Neutrophil (primary cell): ENCODE measurements around the gene NPIPB6.

Experiments used
- H3K27ac ChIP-seq: fragments of 200-600 bp; sonication (generic); 2 replicates; pipeline ENCODE4 v1.5.1; 2016; ENCODE audit warnings: mild to moderate bottlenecking, moderate library complexity
- H3K27me3 ChIP-seq: fragments of 200-600 bp; sonication (generic); 2 replicates; pipeline ENCODE4 v1.6.0; 2016; ENCODE audit warnings: mild to moderate bottlenecking
- H3K36me3 ChIP-seq: fragments of 200-600 bp; sonication (generic); 2 replicates; pipeline ENCODE4 v1.5.1; 2017
- H3K4me1 ChIP-seq, 2 experiments: fragments of 200-600 bp in 1 of 2; sonication (generic) in 1 of 2; 1 replicate in 1 of 2; 2 replicates in 1 of 2; pipeline versions ENCODE4 v1.5.1 to v1.6.1; 2013 to 2016; ENCODE audit warnings: low read depth in 1 of 2, low read length in 1 of 2, mild to moderate bottlenecking in 1 of 2, moderate library complexity in 1 of 2; ENCODE audit not compliant: control insufficient read depth in 1 of 2, insufficient read depth in 1 of 2
- H3K4me3 ChIP-seq, 2 experiments: fragments of 200-600 bp in 1 of 2; sonication (generic) in 1 of 2; 1 replicate in 1 of 2; 2 replicates in 1 of 2; pipeline ENCODE4 v1.5.1; 2013 to 2016; ENCODE audit warnings: low read depth in 1 of 2, low read length in 1 of 2, mild to moderate bottlenecking in 1 of 2, moderate library complexity in 1 of 2
- H3K9me3 ChIP-seq: fragments of 200-600 bp; sonication (generic); 2 replicates; pipeline ENCODE4 v1.5.1; 2016
- TF ChIP-seq, protein P1 (sequence below): fragments of 200-600 bp; sonication (generic); IDR thresholded peaks from 2 replicates; pipeline ENCODE4 v1.5.1; 2016; ENCODE audit warnings: antibody characterized with exemption

Gene NPIPB6

DNA sequence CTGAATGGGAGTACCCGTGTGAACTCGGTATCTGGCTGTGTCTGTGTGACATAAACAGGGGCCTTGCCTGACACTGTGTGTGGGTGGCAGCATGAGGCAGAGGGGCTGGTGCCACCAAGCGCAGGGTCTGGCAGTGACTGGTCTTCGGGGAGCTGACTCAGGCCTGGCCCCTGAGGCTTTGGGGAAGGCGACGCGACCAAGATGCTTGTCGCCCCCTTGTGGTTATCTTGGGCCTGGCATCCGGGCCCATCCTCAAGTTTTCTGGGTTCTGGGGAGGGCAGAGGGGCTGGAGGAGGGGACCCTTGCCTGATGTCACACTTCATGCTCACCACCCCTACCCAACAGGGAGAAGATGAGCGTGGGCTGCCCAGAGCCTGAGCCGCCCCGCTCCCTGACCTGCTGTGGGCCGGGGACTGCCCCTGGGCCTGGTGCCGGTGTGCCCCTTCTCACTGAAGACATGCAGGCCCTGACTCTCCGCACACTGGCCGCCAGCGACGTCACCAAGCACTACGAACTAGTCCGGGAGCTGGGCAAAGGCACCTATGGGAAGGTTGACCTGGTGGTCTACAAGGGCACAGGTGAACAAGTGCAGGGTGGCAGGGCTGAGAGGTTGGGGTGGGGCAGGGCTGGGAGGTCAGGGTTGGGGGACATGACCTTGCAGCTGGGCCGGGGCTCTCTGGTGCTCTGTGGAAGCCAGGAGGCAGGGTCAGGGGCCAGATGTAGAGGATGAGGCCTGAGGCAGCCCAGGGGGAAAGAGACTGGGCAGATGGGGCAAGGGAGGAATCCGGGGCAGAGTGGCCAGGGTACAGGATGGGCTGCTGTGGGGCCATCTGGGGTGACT is 46.0 kb downstream of the NPIPB6 start:
- no peak overlapping the region for H3K27ac ChIP-seq

DNA sequence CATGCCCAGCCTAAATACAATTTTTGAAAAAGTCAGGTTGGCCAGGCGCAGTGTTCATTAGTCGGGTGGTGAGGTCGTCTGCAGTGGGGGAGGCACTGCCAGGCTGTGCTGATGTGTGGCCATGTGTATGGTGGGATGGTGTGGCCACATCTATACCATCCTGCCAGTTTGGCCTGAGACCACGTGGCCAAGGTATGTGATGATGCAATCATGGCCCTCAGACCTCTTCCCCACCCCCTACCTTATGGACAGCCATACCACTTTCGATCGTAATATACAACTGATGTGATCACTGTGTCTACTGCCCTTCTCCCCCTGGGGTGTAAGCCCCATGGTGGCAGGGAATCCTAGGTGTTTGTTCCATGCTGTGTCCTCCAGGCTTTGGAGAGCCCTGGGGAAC is 47.3 kb downstream of the NPIPB6 start:
- no peaks in the 10 kb centered on the region for H3K36me3 ChIP-seq
- H3K4me3 ChIP-seq: no peak overlapping the region
- H3K4me1 ChIP-seq: no peaks in the 10 kb centered on the region
- TF ChIP-seq, protein P1, sequence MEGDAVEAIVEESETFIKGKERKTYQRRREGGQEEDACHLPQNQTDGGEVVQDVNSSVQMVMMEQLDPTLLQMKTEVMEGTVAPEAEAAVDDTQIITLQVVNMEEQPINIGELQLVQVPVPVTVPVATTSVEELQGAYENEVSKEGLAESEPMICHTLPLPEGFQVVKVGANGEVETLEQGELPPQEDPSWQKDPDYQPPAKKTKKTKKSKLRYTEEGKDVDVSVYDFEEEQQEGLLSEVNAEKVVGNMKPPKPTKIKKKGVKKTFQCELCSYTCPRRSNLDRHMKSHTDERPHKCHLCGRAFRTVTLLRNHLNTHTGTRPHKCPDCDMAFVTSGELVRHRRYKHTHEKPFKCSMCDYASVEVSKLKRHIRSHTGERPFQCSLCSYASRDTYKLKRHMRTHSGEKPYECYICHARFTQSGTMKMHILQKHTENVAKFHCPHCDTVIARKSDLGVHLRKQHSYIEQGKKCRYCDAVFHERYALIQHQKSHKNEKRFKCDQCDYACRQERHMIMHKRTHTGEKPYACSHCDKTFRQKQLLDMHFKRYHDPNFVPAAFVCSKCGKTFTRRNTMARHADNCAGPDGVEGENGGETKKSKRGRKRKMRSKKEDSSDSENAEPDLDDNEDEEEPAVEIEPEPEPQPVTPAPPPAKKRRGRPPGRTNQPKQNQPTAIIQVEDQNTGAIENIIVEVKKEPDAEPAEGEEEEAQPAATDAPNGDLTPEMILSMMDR: no peak
- no peak overlapping the region for H3K27ac ChIP-seq
- H3K27me3 ChIP-seq: no peaks in the 10 kb centered on the region
- H3K9me3 ChIP-seq: no peaks in the 10 kb centered on the region

More for the DNA sequence above, 46.0 kb downstream of the NPIPB6 start:
- H3K4me3 ChIP-seq: no peak overlapping the region
- H3K36me3 ChIP-seq: no peaks in the 10 kb centered on the region
- no peaks in the 10 kb centered on the region for H3K4me1 ChIP-seq
- TF ChIP-seq, protein P1: peak; percentile 68
- no peaks in the 10 kb centered on the region for H3K9me3 ChIP-seq
- no peaks in the 10 kb centered on the region for H3K27me3 ChIP-seq

DNA sequence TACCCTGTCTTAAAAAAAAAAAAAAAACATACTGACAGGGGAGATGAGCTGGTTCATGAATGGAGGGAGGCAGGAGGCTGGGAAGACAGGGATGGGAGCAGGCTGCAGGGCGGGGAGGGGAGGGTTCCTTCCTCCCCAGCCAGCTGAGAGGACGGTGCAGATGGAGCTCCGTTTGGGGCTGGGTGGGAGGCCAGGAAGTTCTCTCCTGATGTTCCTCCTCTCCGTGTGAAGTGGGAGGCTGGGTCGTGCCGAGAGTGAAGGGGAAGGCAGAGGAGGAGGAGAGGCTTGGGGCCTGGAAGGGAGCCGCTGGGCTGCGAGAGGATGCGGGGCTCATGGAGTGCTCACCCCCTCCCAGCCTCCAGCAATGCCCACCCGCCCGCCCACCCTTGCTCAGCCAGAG is 49.7 kb downstream of the NPIPB6 start:
- no peak overlapping the region for H3K4me3 ChIP-seq
- H3K27ac ChIP-seq: no peak overlapping the region
- TF ChIP-seq, protein P1: no peak
- no peaks in the 10 kb centered on the region for H3K36me3 ChIP-seq
- H3K4me1 ChIP-seq: no peaks in the 10 kb centered on the region
- H3K27me3 ChIP-seq: no peaks in the 10 kb centered on the region
- H3K9me3 ChIP-seq: no peaks in the 10 kb centered on the region

DNA sequence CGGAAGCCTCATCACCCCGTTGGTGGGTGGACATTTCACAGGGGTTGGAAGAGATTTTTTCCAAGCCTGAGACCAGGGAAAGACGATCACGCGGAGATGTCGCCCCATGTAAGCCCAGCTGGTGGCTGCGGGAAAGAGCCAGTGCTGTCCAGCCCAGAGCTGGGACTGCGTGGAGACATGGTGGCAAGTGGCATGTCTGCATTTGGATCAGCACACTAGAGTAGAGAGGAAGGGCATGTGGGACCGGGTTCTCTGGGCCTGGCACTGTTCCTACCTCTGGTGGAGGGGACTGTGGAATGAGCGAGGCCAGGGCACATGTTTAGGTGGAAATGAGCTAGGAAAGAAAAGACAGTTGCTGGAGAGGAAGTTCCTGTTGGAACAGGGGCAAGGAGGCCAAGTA is 51.0 kb downstream of the NPIPB6 start:
- Histone ChIP-seq H3K27me3 (no peaks in the 10 kb centered on the region), H3K4me1 (no peaks in the 10 kb centered on the region), H3K9me3 (no peaks in the 10 kb centered on the region), H3K36me3 (no peaks in the 10 kb centered on the region), H3K4me3 (no peak overlapping the region), H3K27ac (no peak overlapping the region)
- TF ChIP-seq, protein P1: no peak

DNA sequence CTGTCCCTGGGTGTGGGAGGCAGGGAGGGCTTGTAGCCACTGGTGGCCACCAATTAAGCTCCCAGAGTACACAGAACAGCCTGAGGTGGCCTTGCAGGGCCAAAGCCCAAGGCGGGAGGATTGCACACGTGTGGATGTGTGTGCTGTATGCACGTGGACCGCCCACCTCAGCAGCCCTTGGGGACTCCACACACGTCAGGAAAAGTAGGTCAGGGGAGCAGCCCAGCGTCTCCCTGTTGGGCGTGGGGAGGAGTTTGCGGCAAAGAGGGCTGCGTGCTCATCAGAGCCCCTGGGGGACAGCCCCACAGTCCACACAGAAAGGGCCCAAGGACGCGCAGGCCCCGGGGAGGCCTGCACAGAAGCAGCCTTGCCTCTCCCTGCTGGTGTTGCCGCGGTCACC is 51.4 kb downstream of the NPIPB6 start:
- no peaks in the 10 kb centered on the region for H3K4me1 ChIP-seq
- H3K9me3 ChIP-seq: no peaks in the 10 kb centered on the region
- H3K27ac ChIP-seq: no peak overlapping the region
- no peaks in the 10 kb centered on the region for H3K27me3 ChIP-seq
- TF ChIP-seq, protein P1: no peak
- H3K36me3 ChIP-seq: no peaks in the 10 kb centered on the region
- no peak overlapping the region for H3K4me3 ChIP-seq
